NCI-H526 (cell line): ENCODE measurements around the gene TMEM117.
A peak's percentile ranks its signal among the peaks of the same experiment; 100 is the strongest.
"Not testable (repeated sequence)": the region's sequence is repeated elsewhere in the genome, so short reads cannot be mapped to it uniquely, and the experiment has no call there.

Source experiments
- DNase-seq, 2 experiments: peaks; one replicate each; lab custom pipeline; 2025; lab: John Stamatoyannopoulos, UW

TMEM117 gene

DNA sequence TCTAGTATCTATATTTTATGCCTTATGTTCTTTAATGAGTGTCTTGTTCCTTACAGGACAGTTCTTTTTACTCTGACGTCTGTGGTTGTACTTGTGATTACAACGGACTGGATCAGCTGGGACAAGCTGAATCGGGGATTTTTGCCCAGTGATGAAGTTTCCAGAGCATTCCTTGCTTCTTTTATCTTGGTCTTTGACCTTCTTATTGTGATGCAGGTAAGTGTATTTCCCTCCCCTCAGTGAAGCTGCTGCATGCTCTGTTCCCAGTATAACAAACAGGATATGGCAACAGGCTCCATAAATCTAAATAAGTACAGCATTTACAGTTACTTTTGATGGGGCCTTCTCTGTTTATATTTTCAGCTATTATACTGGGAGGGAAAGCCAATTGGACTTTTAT is 463.6 kb downstream of the TMEM117 start:
- DNase-seq, result no peak

GRCh38 chr12:44307506-44308168 is 471.8 kb downstream of the TMEM117 start:
- no peak for DNase-seq

DNA sequence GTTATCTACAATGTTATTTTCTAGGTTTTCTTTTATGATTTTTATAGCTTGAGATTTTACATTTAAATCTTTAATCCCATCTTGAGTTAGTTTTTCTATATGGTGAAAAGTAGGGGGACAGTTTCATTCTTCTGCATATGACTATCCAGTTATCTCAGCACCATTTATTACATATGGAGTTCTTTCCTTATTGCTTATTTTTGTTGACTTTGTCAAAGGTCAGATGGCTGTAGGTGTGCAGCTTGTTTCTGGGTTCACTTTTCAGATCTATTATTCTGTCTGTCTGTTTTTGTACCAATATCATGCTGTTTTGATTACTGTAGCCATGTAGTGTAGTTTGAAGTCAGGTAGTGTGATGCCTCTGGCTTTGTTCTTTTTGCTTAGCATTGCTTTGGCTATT is 477.3 kb downstream of the TMEM117 start:
- no peak for DNase-seq

DNA sequence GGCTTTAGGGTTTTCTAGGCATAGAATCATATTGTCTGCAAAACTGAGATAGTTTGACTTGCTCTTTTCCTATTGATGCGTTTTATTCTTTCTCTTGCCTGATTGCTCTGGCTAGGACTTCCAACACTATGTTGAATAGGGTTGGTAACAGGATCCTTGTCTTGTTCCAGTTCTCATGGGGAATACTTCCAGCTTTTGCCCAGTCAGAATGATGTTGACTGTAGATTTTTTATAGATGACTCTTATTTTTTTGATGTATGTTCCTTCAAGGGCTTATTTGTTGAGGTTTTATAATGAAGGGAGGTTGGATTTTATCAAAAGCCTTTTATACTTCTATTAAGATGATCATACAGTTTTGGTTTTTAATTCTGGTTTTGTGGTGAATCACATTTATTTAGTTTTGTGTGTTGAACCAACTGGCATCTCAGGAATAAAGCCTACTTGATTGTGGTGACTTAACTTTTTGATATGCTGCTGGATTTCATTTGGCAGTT is 478.2 kb downstream of the TMEM117 start:
- DNase-seq, result no peak

- DNase-seq, result peak; percentile 8 to 65
Observed at GRCh38 chr12:44317651-44318126, 481.8 kb downstream of the TMEM117 start.

DNA sequence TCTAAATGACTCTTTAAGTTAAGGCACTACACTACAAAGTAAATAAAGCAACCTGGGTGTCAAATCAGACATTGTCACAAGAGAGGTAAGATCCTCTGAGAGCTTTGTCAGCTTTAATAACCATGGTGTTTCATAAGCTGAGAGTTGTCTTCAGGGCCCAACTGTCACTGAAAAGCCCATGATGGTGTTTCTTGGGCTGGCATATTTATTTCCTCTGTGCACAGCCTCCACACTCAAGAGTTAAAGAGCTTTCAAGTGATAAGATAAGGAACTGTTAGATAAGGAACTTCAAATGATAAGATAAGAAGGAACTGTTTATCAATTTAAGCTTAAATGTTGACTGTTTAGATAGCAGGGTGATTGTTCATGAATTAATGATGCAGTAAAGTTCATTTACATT is 495.4 kb downstream of the TMEM117 start:
- DNase-seq, result no peak

GRCh38 chr12:44334347-44334746 is 498.5 kb downstream of the TMEM117 start:
- no peak for DNase-seq

DNA sequence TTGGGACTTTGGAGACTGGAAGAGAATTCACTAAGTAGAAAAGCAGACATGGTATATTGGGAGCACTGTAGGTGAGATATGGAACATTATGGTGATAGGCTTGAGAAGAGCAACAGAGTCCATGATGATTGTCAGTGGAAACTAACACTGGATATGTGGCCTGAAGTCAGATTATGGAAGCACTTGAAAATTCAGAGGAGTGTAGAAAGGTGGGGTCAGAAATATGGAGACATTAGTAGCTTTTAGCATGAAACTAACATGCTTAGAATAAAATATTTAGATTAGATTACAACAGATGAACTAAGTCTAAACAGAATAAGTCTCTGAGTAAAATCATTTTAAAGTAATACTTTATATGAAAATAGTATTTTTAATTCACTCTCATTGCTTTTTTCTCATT is 499.1 kb downstream of the TMEM117 start:
- DNase-seq, result no peak

- DNase-seq, result no peak
Observed at GRCh38 chr12:44336577-44336976, 500.7 kb downstream of the TMEM117 start.

DNA sequence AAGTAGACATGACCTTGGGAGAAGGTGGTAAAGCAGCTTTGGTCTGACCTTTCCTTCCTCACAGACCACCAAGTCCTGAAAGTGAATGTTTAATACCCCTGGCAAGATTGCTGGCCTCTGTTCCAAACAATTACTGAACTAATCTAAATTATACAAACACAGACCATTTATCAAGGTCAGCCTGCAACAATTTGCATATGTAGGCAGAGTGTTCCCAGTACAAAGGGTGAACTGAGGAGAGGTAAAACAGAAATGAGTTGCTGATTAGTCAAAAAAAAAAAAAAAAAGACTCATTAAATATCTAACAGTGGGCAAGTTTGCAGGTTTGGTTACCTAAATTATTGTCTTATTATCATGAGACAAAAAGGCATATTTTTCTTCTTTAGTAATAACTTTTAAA is 506.5 kb downstream of the TMEM117 start:
- peak; percentile 55 to 62 for DNase-seq

DNA sequence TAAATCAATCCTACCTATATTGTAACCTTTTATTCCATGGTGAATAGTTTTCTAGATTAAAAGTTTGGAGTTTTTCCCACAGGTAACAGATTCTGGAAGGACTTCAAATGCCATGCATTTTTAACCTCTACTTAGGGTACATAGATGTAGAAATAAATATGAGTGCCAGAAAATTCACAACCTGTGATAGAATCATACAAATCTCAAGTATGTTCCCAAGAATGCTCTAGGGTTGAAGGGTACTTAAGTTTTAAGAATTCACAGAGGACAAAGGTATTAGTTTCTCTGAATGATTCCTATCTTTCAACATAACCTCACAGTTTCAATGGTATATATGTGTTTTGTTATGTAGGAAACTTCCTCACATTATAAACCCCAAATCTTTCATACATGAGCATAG is 511.3 kb downstream of the TMEM117 start:
- no peak for DNase-seq

GRCh38 chr12:44357494-44357893 is 521.6 kb downstream of the TMEM117 start:
- no peak for DNase-seq

DNA sequence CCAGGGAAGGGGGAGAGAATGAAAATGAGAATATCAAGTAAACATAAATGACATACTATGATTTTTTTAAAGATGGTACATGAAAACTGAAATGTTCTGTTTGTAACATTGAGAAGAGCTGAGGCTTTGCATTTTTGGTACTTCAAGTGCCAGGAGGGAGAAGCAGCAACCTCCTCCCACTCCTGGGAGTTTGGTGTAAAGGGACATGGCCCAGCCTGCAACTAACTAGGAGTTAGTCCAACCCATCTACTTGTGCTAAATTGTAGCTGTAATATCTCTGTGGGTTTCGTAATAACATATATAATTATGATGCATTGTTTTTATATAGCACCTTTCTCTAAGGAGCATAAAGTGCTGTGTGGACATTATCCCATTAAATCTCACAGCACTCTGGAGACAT is 522.8 kb downstream of the TMEM117 start:
- DNase-seq, result no peak

DNA sequence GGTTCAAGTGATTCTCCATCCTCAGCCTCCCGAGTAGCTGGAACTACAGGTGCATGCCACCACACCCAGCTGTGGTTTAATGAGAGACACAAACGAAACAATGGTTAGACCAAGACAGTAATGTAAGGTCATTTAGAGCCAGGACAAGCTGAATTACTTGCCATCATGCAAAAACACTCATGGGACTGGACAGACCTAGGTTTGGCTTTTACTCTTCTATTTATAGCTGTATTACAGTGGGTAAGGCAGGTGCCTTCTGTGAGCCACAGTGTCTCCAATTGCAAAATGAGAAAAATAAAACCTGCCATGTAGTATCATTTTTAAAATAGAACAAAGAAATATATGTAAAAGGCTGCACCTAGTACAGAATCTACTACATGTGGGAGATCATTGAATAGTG is 527.1 kb downstream of the TMEM117 start:
- no peak for DNase-seq

DNA sequence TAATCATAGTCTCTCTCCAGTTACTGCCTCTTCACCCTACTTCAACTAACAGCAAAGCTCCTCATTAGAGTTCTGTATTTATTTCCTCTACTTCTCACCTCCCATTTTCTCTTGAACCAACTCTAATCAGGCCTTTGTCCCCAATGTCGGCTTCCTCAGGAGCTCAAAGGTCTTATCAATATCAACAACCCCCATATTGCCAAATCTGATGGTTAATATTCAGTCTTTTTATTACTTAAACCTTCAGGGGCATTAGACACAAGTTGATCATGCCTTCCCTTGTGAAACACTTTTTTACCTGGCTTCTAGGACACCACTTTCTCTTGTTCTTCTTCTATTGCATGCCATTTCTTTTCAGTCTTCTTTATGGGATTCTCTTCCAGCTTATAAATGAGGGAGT is 531.3 kb downstream of the TMEM117 start:
- DNase-seq, result no peak

DNA sequence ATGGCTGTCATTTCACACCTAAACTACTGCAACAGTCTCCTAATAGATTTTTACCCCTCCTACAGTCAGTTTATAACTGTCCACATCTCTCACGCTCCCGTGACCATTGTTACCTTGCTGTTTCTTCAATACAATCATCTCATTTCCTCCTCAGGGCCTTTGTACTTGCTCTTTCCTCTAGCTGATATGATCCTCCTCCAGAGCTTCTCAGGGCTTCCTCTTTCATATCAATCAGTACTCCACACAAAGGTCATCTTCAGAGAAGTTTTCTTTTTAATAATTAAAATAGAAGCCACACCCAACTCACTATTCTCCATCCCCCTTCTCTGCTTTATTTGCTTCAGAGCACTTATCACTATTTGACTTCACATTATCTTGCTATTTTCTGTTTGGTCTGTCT is 532.0 kb downstream of the TMEM117 start:
- DNase-seq, result no peak

- no peak for DNase-seq
Observed at GRCh38 chr12:44369998-44370397, 534.1 kb downstream of the TMEM117 start.

- DNase-seq, result no peak
Observed at GRCh38 chr12:44370982-44371381, 535.1 kb downstream of the TMEM117 start.

GRCh38 chr12:44372259-44372658 is 536.4 kb downstream of the TMEM117 start:
- DNase-seq, result no peak

DNA sequence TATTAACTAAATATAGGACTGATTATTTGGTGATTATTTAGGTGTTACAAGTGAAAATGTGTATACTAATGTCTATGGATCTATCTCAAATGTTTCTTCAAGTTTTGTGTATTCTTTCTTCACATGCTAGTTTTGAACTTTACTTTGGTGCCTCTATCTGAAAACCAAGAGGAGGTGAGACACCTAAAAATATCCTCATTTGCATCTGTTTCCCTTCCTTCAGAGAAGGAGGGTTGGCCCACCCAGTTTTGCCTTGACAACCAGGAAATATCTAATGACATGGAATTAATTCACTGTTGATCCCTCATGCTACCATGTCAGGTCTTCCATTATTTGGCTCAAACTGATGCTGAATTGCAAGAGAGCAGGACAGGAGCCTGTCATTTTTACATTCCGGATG is 539.8 kb downstream of the TMEM117 start:
- DNase-seq, result no peak

DNA sequence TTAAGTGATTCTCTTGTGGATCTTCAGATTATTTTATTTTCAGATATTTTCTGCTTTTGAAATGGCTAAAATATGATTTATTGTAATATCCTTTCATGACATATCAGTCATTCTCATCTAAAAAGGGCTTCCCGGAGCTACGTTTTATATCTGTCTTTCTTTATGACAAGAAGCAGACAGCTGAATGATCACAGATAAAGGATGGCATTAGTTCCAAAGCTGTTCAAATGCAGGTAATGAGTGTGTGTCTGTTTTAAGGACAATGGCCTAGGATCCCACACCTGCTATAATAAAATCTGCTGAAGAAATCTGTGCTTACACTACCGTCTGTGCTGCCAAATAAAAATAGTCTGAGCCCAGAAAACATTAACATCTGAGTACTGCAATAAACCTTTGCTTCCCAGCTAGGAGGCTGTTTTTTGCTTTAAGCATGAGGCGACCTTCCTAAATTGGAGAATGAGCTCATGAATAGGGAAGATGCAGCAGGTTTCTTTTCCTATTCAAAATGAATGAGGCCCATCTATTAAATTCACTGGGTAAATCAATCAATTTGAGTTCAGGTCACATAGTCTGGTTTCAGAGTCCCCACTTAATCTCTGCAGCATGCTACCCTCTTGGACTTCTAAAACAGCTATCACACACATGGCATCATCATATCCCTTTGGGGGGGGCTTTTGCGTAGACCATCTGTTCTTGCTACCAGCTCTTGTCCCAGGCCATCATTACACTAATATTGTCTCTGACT is 541.7 kb downstream of the TMEM117 start:
- no peak for DNase-seq

DNA sequence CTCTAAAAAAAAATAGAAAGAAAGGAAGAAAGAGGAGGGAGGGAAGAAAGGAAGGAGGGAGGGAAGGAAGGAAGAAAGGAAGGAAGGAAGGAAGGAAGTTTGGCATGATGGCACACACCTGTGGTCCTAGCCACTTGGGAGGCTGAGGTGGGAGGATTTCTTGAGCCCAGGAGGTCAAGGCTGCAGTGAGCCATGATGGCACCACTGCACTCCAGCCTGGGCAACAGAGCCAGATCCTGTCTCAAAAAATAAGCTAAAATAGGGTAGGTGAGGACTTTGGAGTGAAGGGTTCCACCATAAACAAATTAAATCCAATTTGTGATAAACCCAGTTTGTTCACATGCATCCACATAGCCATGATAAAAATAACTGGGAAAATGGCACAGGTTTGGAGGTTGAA is 543.2 kb downstream of the TMEM117 start:
- not testable (repeated sequence) for DNase-seq

- DNase-seq, result no peak
Observed at GRCh38 chr12:44379831-44380230, 544.0 kb downstream of the TMEM117 start.

DNA sequence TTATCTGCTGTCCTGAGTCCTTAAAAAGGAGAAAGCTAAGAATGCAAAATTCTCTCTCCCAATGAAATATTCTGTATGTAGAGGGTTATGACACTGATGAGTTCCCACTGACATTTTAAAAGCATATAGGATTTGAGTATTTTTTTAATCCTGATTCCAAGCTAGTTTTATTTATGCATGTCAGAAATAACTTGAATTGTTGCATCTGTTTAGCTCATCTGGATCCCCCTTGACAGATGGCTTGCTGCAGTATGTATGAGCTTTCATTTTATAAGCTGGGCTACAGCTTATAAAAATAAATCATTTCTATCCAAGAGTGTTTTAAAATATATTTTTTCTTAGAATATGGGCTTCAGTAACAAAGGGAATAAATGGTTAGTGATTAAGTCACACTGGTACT is 545.0 kb downstream of the TMEM117 start:
- DNase-seq, result no peak
